Endothelial cell of umbilical vein (primary cell): Measurements from ENCODE around the gene MPC2.

Experiments used
- CTCF ChIP-seq, 2 donors: IDR thresholded peaks; 1 replicate in 1 of 2; 2 replicates in 1 of 2; pipeline ENCODE4 v1.5.1; 2011; ENCODE audit warnings: low read length in 2 of 2, mild to moderate bottlenecking in 2 of 2, moderate library complexity in 2 of 2, control low read depth in 1 of 2, inconsistent platforms in 1 of 2, low read depth in 1 of 2; ENCODE audit not compliant: insufficient read depth in 1 of 2; ENCODE audit errors: extremely low read depth in 1 of 2
- EZH2 ChIP-seq: IDR thresholded peaks from 2 replicates; pipeline ENCODE4 v1.6.1; 2012; ENCODE audit warnings: borderline replicate concordance, low read depth, mild to moderate bottlenecking, moderate library complexity, low read length, inconsistent platforms; ENCODE audit not compliant: severe bottlenecking
- FOS ChIP-seq: IDR thresholded peaks from 2 replicates; pipeline ENCODE4 v1.6.1; 2011; ENCODE audit warnings: mild to moderate bottlenecking, low read length, moderate library complexity, borderline replicate concordance; ENCODE audit not compliant: insufficient read depth
- GATA2 ChIP-seq: IDR thresholded peaks from 2 replicates; pipeline ENCODE4 v1.7.0; 2011; ENCODE audit warnings: low read depth, mild to moderate bottlenecking, moderate library complexity, mixed read lengths, low read length; ENCODE audit not compliant: insufficient read length, insufficient read depth
- JUN ChIP-seq: IDR thresholded peaks from 2 replicates; pipeline ENCODE4 v1.6.1; 2011; ENCODE audit warnings: borderline replicate concordance, low read depth; ENCODE audit not compliant: insufficient read length, insufficient read depth
- MAX ChIP-seq: IDR thresholded peaks from 2 replicates; pipeline ENCODE4 v1.6.1; 2011; ENCODE audit not compliant: insufficient read depth, insufficient read length
- MYC ChIP-seq: IDR thresholded peaks from one replicate; pipeline ENCODE4 v1.6.1; 2011; ENCODE audit warnings: mild to moderate bottlenecking, low read depth, low read length
- POLR2A ChIP-seq: IDR thresholded peaks from 2 replicates; pipeline ENCODE4 v1.6.1; 2012; ENCODE audit warnings: low read depth, mild to moderate bottlenecking, control low read depth, low read length
- POLR2AphosphoS5 ChIP-seq: IDR thresholded peaks from 2 replicates; pipeline ENCODE4 v1.6.1; 2012; ENCODE audit warnings: low read depth, mild to moderate bottlenecking, control low read depth, low read length, moderate library complexity; ENCODE audit not compliant: insufficient read depth

DNA sequence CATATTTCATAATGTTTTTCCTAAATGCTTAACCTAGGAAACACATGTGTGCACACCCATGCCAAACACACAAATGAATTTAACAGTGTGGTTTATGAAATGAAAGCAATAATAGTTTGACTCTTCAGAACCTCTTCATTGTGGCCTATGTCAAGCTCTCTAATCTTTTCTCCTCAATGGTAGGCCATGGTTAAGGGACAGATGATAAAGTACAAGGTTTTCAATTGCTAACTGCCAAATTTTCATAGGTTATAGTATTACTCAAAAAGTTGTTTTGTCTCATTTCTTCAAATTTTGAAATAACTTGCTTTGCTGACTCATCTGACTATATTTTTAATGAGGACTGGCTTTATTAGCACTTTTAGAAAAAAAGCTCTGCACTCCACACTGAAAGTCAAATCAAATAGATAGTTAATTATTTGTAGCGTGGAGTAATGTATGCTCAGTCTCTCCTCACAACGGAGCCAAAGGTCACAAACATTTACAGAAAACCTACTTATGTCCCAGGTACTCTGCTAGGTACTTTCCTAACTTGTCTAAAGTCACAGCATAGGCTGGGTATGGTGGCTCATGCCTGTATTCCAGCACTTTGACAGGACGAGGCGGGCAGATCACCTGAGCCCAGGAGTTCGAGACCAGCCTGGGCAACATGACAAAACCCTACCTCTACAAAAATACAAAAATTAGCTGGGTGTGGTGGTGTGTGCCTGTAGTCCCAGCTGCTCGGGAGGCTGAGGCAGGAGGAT, 19.9 kb downstream of the MPC2 start:
- TF ChIP-seq CTCF (IDR thresholded peaks at IDR 0.05; ENCODE audit: extremely low read depth in 1 of 2, insufficient read depth in 1 of 2, low read depth in 1 of 2, low read length in 2 of 2) (no peak), MAX (no peak), EZH2 (no peak), POLR2A (no peak), FOS (no peak), MYC (no peak), JUN (no peak), POLR2AphosphoS5 (no peak), GATA2 (no peak)
